Osteoblast (primary cell): ENCODE measurements around the gene IGFBP5. TPM values are rescaled to one million over a fixed set of nuclear protein-coding genes. Genes with fewer than 3 reads are reported as not detected.
A peak's percentile ranks its signal among the peaks of the same experiment; 100 is the strongest.

Experiments used
- DNase-seq: peaks from one replicate; pipeline ENCODE4 v3.0.0; 2011; ENCODE audit warnings: low spot score, mixed read lengths; ENCODE audit not compliant: insufficient read length; ENCODE audit errors: missing footprints
- H2AFZ ChIP-seq: 2 replicates; pipeline ENCODE4 v1.6.0; 2011; ENCODE audit warnings: mild to moderate bottlenecking, low read length
- H3K27ac ChIP-seq: 2 replicates; pipeline ENCODE4 v1.5.1; 2011; ENCODE audit warnings: mild to moderate bottlenecking, low read depth, low read length, moderate library complexity
- H3K27me3 ChIP-seq: 2 replicates; pipeline ENCODE4 v1.6.0; 2012; ENCODE audit warnings: mild to moderate bottlenecking, control low read depth, inconsistent platforms, low read length, moderate library complexity; ENCODE audit not compliant: insufficient read depth
- H3K36me3 ChIP-seq: 2 replicates; pipeline ENCODE4 v1.5.1; 2011; ENCODE audit warnings: mild to moderate bottlenecking, low read length, control low read depth, moderate library complexity; ENCODE audit not compliant: insufficient read depth
- H3K4me1 ChIP-seq: 2 replicates; pipeline ENCODE4 v1.5.1; 2011; ENCODE audit warnings: mild to moderate bottlenecking, low read length, control low read depth, moderate library complexity; ENCODE audit not compliant: insufficient read depth
- H3K4me2 ChIP-seq: 2 replicates; pipeline ENCODE4 v1.6.0; 2011; ENCODE audit warnings: mild to moderate bottlenecking, low read length; ENCODE audit not compliant: insufficient read depth
- H3K4me3 ChIP-seq: fragments of 200-600 bp; sonication (generic); 3 replicates; pipeline ENCODE4 v1.5.1; 2012; ENCODE audit warnings: mild to moderate bottlenecking, low read length, inconsistent platforms; ENCODE audit not compliant: insufficient read depth
- H3K79me2 ChIP-seq: 2 replicates; pipeline ENCODE4 v1.6.0; 2012; ENCODE audit warnings: mild to moderate bottlenecking, low read length, control low read depth, inconsistent platforms; ENCODE audit not compliant: insufficient read depth
- H3K9me3 ChIP-seq: 2 replicates; pipeline ENCODE4 v1.5.1; 2011; ENCODE audit warnings: low read depth, low read length, control low read depth
- H4K20me1 ChIP-seq: 2 replicates; pipeline ENCODE4 v1.6.0; 2012; ENCODE audit warnings: mild to moderate bottlenecking, low read length, control low read depth; ENCODE audit not compliant: insufficient read depth
- total RNA-seq: library from RNA; depleted of rRNA; stranded (reverse); fragments of >200 nt; gene quantifications from 2 replicates; pipeline ENCODE4 v1.2.3, GENCODE V29; 2012
- TF ChIP-seq, protein P1 (sequence below): IDR thresholded peaks from 2 replicates; pipeline ENCODE4 v1.5.1; 2011; ENCODE audit warnings: mild to moderate bottlenecking, low read depth, low read length, moderate library complexity; ENCODE audit errors: extremely low read depth

IGFBP5 gene
- total RNA-seq, 1 donor: 12.3 TPM

DNA sequence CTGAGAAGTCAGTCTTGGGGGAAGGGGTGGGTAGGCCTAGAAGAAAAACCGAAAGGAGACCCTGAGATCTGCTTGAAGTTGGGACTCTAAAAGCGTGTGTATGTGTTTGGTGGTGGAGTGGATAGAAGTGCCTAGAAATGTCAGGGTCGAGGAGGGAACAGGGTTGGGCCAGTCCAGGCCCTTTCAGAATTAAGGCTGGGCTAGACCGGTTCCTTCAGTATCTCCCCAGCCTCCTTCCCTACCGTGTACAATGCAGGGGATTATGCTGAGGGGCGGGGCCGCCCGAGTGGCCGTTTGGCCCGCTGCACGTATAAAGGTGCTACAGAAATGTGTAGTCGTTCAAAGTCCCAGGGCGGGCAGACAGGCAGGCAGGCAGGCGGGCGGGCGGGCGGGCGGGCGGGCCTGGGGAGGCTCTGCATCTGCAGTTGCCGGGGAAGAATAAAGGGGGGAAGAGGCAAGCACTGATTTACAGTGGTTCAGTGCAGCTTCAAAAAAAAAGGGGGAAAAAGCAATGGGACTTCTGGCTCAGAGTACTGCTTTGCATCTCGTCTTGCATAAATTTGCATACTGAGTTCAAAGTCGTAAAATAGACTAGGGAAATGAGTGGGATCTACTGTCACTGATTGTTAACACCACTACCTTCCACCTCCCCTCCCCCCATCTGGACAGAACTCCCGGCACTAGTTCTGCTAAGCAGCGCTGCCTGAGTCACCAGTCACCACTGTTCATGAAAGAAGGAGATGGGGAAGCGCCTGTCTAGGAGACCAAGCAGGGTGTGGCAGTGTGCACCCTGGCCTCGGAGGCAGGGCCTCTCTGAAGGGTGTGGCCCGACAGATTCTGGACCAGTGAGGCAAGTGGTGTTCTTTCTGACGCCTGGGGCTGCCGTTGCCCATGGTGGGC, 58.5 kb downstream of the IGFBP5 start:
- Histone ChIP-seq H3K9me3 (no peaks in the 10 kb centered on the region), H3K27me3 (peaks cover 23% of the 10 kb centered on the region), H3K4me3 (peak overlapping the region; percentile 87), H4K20me1 (peaks cover 17% of the 10 kb centered on the region), H3K4me2 (peak overlapping the region; percentile 82), H3K27ac (no peak overlapping the region), H3K36me3 (peaks cover 7% of the 10 kb centered on the region), H2AFZ (no peak overlapping the region), H3K4me1 (peaks cover 22% of the 10 kb centered on the region), H3K79me2 (peaks cover 50% of the 10 kb centered on the region)
- peak; percentile 94 for DNase-seq
- TF ChIP-seq, protein P1, sequence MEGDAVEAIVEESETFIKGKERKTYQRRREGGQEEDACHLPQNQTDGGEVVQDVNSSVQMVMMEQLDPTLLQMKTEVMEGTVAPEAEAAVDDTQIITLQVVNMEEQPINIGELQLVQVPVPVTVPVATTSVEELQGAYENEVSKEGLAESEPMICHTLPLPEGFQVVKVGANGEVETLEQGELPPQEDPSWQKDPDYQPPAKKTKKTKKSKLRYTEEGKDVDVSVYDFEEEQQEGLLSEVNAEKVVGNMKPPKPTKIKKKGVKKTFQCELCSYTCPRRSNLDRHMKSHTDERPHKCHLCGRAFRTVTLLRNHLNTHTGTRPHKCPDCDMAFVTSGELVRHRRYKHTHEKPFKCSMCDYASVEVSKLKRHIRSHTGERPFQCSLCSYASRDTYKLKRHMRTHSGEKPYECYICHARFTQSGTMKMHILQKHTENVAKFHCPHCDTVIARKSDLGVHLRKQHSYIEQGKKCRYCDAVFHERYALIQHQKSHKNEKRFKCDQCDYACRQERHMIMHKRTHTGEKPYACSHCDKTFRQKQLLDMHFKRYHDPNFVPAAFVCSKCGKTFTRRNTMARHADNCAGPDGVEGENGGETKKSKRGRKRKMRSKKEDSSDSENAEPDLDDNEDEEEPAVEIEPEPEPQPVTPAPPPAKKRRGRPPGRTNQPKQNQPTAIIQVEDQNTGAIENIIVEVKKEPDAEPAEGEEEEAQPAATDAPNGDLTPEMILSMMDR: no peak

DNA sequence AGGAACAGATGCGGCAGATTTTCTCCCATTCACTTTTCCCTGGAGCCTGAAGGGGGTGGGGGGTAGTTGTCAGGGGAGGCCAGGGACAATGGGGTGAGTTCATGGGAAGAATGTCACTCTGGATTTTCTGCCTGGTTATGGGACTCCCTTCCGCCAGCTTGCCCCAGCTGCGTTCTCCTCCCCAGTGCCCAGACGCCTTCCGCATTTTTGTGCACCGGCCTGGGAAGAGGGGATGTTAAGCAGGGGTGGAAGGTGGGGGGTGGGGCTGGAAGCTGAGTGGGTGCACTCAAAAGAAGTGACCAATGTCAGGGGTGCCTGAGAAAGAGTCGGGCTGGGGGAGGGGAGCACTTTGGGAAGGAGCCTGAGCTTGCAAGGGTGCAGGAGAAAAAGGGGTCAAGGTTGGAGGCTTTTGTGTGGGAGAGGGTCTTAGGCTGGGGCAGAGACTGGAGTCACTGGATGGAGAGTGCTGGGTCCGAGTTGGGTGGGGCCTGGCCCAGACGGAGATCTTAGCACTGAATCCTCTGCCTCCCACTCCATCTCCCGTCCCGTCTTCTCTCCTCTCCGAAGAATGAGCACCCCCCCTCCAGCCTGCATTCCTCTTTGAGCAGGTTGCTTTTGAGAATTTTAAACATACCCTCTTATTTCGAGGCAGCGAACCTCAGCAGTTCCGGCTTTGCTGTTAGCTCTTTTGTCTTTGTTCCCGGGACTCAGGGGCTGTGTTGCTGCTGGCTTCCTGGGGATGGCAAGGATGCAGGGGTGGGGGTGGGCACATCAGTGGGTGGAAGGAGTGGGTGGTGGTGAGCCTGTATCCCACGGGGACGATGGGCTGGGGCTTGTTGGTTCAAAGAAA, 59.4 kb downstream of the IGFBP5 start:
- Histone ChIP-seq H2AFZ (no peak overlapping the region), H3K27me3 (peaks cover 23% of the 10 kb centered on the region), H4K20me1 (peaks cover 16% of the 10 kb centered on the region), H3K4me2 (peak overlapping the region; percentile 82), H3K36me3 (peaks cover 7% of the 10 kb centered on the region), H3K4me1 (peaks cover 22% of the 10 kb centered on the region), H3K27ac (no peak overlapping the region), H3K9me3 (no peaks in the 10 kb centered on the region), H3K79me2 (peaks cover 48% of the 10 kb centered on the region), H3K4me3 (peak overlapping the region; percentile 87)
- DNase-seq: peak; percentile 86
- TF ChIP-seq, protein P1: no peak

DNA sequence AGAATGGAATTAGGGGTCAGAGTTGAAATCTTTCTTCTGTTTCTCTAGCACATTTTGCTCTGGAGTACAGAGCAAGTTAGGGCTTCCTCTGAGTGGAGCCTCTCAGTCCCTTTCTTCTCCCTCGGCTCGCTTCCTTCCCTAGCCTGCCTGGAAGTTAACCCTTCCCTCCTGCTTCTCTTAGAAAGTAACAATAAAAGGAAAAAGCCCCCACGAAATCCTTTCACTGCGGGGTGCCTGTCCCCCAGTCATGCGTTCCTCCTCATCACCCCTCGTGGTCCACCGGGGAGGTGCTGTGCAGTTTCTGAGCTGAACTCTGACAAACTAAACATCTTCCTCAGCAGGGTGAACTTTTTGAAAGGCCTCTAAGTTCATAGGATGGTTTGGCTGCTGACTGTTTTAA, 60.2 kb downstream of the IGFBP5 start:
- Histone ChIP-seq H3K4me1 (peaks cover 22% of the 10 kb centered on the region), H3K4me2 (peak overlapping the region; percentile 82), H4K20me1 (peaks cover 10% of the 10 kb centered on the region), H3K27ac (no peak overlapping the region), H3K9me3 (no peaks in the 10 kb centered on the region), H3K4me3 (peak overlapping the region; percentile 87), H3K36me3 (peaks cover 7% of the 10 kb centered on the region), H3K79me2 (peaks cover 42% of the 10 kb centered on the region), H2AFZ (no peak overlapping the region), H3K27me3 (peaks cover 23% of the 10 kb centered on the region)
- no peak for DNase-seq
- TF ChIP-seq, protein P1: no peak
